ENCODE measurements around the gene C1QTNF8. TPM values are rescaled to one million over a fixed set of nuclear protein-coding genes. Genes with fewer than 3 reads are reported as not detected.
A peak's percentile ranks its signal among the peaks of the same experiment; 100 is the strongest.

Gene C1QTNF8
- total RNA-seq, 1 experiment from 2014 or later, result not detected

DNA sequence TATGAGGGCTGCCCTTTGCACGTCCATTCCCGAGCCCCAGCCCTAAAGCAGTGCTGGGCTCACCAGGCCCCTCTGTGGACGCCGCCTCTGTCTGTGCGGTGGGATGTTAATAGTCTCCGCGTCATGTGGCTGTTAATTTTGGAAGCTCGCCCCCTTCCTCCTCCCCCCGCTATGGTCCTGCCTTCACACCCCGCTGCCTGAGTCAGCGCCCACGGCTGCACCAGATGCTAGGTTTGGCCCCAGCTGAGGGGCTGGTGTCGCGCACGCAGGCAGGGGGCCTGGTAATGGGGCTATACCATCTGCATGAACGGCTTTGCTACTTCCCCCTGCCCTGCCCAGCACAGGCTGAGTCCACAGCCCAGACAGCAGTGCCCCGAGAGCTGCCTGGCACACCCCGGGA is 27.6 kb downstream of the C1QTNF8 start:
- Histone ChIP-seq H3K4me1 (ENCODE audit: insufficient read depth, low read length) (no peaks in the 10 kb centered on the region), H3K9me2 (replicated peaks; ENCODE audit: low read length) (no peaks in the 10 kb centered on the region), H3K27me3 (ENCODE audit: low read length) (no peaks in the 10 kb centered on the region; the same call in 1 of the 2 replicates), H3K9ac (ENCODE audit: low read length) (no peak overlapping the region), H4K20me1 (ENCODE audit: low read length) (no peaks in the 10 kb centered on the region), H3K79me2 (ENCODE audit: low read length) (no peaks in the 10 kb centered on the region), H2AFZ (ENCODE audit: low read length) (no peak overlapping the region), H3K36me3 (ENCODE audit: low read depth, low read length) (no peaks in the 10 kb centered on the region), H3K9me3 (ENCODE audit: low read length) (no peaks in the 10 kb centered on the region), H3K4me3 (ENCODE audit: low read length) (no peak overlapping the region), H3F3A (ENCODE audit: low read length, unreplicated experiment) (no peaks in the 10 kb centered on the region), H3K4me2 (ENCODE audit: low read length) (no peak overlapping the region), H3K27ac (ENCODE audit: low read length) (no peak overlapping the region)
- no TSS peak for BruUV-seq (replicated peaks)
- CTCF ChIA-PET, result no interaction called here
- ATAC-seq (no peak), DNase-seq (no peak)
- TF ChIP-seq EZH2 (IDR thresholded peaks at IDR 0.05; ENCODE audit: low read length, unreplicated experiment) (no peak), EZH2phosphoT487 (IDR thresholded peaks at IDR 0.05; ENCODE audit: borderline replicate concordance, low read length) (no peak)
- TF ChIP-seq, protein P1, sequence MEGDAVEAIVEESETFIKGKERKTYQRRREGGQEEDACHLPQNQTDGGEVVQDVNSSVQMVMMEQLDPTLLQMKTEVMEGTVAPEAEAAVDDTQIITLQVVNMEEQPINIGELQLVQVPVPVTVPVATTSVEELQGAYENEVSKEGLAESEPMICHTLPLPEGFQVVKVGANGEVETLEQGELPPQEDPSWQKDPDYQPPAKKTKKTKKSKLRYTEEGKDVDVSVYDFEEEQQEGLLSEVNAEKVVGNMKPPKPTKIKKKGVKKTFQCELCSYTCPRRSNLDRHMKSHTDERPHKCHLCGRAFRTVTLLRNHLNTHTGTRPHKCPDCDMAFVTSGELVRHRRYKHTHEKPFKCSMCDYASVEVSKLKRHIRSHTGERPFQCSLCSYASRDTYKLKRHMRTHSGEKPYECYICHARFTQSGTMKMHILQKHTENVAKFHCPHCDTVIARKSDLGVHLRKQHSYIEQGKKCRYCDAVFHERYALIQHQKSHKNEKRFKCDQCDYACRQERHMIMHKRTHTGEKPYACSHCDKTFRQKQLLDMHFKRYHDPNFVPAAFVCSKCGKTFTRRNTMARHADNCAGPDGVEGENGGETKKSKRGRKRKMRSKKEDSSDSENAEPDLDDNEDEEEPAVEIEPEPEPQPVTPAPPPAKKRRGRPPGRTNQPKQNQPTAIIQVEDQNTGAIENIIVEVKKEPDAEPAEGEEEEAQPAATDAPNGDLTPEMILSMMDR (conservative IDR thresholded peaks at IDR 0.05; ENCODE audit: low read depth, low read length), result no peak
- intact Hi-C loops (cut with micrococcal nuclease), result no loop called here
- POLR2A ChIA-PET (ENCODE audit: unreplicated experiment), result no interaction called here

DNA sequence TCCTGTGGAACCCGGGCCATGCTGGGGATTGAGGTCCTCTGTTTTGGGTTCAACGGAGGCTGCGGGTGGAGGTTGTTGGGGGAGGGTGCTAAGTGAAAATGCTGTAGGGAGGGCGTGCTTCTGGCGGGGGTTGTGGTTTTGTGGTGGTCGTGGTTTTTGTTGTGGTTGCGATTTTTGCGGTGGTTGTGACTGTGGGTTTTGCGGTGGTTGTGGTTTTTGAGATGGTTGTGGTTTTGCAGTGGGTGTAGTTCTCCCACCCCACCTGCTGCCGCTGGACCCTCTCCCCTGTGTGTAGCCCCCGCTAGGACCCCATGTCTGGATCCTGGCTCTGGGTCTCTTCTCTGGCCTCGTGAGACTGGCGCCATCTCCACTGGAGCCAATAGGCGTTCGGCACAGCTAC is 28.4 kb downstream of the C1QTNF8 start:
- H3K9ac ChIP-seq (ENCODE audit: low read length), result no peak overlapping the region
- ATAC-seq (no peak), DNase-seq (no peak)
- H2AFZ ChIP-seq (ENCODE audit: low read length), result no peak overlapping the region
- H3K9me2 ChIP-seq (replicated peaks; ENCODE audit: low read length), result no peaks in the 10 kb centered on the region
- no TSS peak for BruUV-seq (replicated peaks)
- no peaks in the 10 kb centered on the region for H4K20me1 ChIP-seq (ENCODE audit: low read length)
- no peaks in the 10 kb centered on the region for H3K9me3 ChIP-seq (ENCODE audit: low read length)
- no peak overlapping the region for H3K27ac ChIP-seq (ENCODE audit: low read length)
- H3K79me2 ChIP-seq (ENCODE audit: low read length), result no peaks in the 10 kb centered on the region
- no peaks in the 10 kb centered on the region for H3K36me3 ChIP-seq (ENCODE audit: low read depth, low read length)
- no peaks in the 10 kb centered on the region; the same call in 1 of the 2 replicates for H3K27me3 ChIP-seq (ENCODE audit: low read length)
- no peaks in the 10 kb centered on the region for H3F3A ChIP-seq (ENCODE audit: low read length, unreplicated experiment)
- H3K4me2 ChIP-seq (ENCODE audit: low read length), result no peak overlapping the region
- no peak overlapping the region for H3K4me3 ChIP-seq (ENCODE audit: low read length)
- ChIA-PET CTCF (no interaction called here), POLR2A (ENCODE audit: unreplicated experiment) (no interaction called here)
- TF ChIP-seq EZH2phosphoT487 (IDR thresholded peaks at IDR 0.05; ENCODE audit: borderline replicate concordance, low read length) (no peak), EZH2 (IDR thresholded peaks at IDR 0.05; ENCODE audit: low read length, unreplicated experiment) (no peak)
- TF ChIP-seq, protein P1 (conservative IDR thresholded peaks at IDR 0.05; ENCODE audit: low read depth, low read length), result no peak
- intact Hi-C loops (cut with micrococcal nuclease), result no loop called here
- no peaks in the 10 kb centered on the region for H3K4me1 ChIP-seq (ENCODE audit: insufficient read depth, low read length)

DNA sequence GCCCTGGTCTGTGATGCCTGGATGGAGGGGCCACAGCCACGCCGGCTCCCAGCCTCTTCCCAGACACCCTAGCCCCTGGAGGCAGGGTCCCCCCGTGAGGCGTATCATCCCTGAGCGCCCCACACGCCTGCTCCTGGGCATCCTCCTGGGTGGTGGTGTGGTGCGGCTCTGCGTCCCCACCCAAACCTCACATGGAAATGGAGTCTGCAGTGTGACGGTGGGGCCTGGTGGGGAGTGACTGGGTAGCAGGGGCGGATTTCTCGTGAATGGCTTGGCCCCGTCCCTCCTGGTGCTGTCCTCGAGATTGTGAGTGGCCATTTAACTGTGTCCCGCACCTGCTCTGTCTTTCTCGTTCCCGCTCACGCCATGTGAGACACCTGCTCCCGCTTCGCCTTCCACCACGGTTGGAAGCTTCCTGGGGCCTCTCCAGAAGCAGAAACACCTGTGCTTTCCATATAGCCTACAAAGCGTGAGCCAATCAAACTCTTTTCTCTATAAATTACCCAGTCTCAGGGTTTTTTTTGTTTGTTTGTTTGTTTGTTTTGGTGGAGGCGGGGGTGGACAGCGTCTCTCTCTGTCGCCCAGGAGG is 29.4 kb downstream of the C1QTNF8 start:
- Histone ChIP-seq H3K27me3 (ENCODE audit: low read length) (no peaks in the 10 kb centered on the region; the same call in 1 of the 2 replicates), H4K20me1 (ENCODE audit: low read length) (no peaks in the 10 kb centered on the region), H3K9me3 (ENCODE audit: low read length) (no peaks in the 10 kb centered on the region), H3K27ac (ENCODE audit: low read length) (no peak overlapping the region), H3K4me3 (ENCODE audit: low read length) (no peak overlapping the region), H3F3A (ENCODE audit: low read length, unreplicated experiment) (no peaks in the 10 kb centered on the region), H3K4me1 (ENCODE audit: insufficient read depth, low read length) (no peaks in the 10 kb centered on the region), H3K79me2 (ENCODE audit: low read length) (no peaks in the 10 kb centered on the region), H3K9me2 (replicated peaks; ENCODE audit: low read length) (no peaks in the 10 kb centered on the region), H2AFZ (ENCODE audit: low read length) (no peak overlapping the region), H3K4me2 (ENCODE audit: low read length) (no peak overlapping the region), H3K9ac (ENCODE audit: low read length) (no peak overlapping the region), H3K36me3 (ENCODE audit: low read depth, low read length) (no peaks in the 10 kb centered on the region)
- TF ChIP-seq, protein P1 (conservative IDR thresholded peaks at IDR 0.05; ENCODE audit: low read depth, low read length), result no peak
- peak; percentile 1; the same call in 1 of the 2 replicates for ATAC-seq
- no TSS peak for BruUV-seq (replicated peaks)
- POLR2A ChIA-PET (ENCODE audit: unreplicated experiment), result no interaction called here
- CTCF ChIA-PET, result no interaction called here
- DNase-seq, result no peak
- intact Hi-C loops (cut with micrococcal nuclease), result no loop called here
